Measurements from ENCODE around the gene MSLN. TPM values are rescaled to one million over a fixed set of nuclear protein-coding genes. Genes with fewer than 3 reads are reported as not detected.

MSLN gene
- polyA plus RNA-seq, 1 of the 3 experiments (the other 2 are of a cell fraction), result 0.02 TPM

DNA sequence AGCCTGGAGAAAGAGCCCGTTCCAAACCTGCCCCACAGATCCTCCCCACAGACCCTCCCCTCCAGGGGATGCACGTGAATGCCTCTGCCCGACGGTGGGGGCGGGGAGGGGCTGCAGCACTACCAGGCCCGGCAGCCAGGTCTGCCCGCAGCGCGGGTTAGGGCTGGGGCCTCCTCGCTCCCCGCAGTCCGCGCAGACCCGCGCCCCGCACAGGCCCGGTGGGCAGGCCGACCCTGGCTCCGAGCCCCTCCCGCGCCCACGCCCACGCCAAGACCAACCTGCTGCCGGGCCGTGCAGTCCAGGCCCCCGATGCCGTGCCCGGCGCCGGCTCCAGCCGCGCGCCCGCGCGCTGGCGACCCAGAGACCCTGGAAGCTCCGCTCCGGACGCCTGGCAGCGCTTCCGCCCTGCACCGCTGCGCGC lies 27.5 kb downstream of the MSLN start, which contains the start of gene RPUSD1:
Gene RPUSD1, minus strand, starts transcription at position 404 of the 421 bp plus-strand sequence. CDS start 644 bp downstream, outside the sequence.
- Histone ChIP-seq H3K9ac (peak within 1 kb of the TSS; percentile 83), H3K36me3 (replicated peaks in 1 of 2; ENCODE audit: control insufficient read depth in 1 of 2, insufficient read depth in 2 of 2, low read length in 1 of 2) (peaks cover 0 to 16% of the 10 kb centered on the region in 2 experiments), H3K4me2 (peak within 1 kb of the TSS; percentile 100)

DNA sequence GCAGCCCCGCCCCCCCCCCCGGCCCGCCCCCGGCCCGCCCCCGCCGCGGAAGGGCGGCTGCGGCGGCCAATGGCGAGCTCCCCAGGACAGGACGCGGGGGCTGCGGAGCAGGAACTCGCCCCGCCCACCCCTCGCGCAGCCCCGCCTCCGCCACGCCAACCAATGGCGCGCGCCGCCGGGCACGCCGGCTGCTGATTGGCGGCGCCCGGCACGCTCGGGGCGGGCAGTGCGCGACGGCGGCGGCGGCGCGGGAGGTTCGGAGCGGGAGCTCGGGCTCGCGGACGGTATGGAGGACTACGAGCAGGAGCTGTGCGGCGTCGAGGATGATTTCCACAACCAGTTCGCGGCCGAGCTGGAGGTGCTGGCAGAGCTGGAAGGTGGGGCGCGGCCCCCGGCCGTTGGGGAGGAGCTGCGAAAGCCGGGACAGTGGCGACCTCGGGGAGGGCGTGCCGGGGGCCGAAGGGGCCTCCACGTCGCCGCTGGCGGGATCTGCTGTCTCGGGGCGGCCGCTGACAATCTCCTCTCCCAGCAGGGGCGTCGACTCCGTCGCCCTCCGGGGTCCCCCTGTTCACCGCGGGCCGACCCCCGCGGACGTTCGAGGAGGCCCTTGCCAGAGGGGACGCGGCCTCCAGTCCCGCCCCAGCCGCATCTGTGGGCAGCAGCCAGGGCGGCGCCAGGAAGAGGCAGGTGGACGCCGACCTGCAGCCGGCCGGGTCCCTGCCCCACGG lies 28.0 kb downstream of the MSLN start, which contains the start of gene CHTF18:
Gene CHTF18, plus strand, starts transcription at position 222 of the 728 bp plus-strand sequence. Its CDS starts 65 bp downstream, at position 287.
- peaks cover 0 to 16% of the 10 kb centered on the region in 2 experiments for H3K36me3 ChIP-seq (replicated peaks in 1 of 2; ENCODE audit: control insufficient read depth in 1 of 2, insufficient read depth in 2 of 2, low read length in 1 of 2)
- WGBS (ENCODE audit: low lambda C conversion rate), result 0% methylated on average over 26 of the region's 97 CpGs
- H3K27me3 ChIP-seq (ENCODE audit: insufficient read depth), result no peaks in the 10 kb centered on the region
- H3K9ac ChIP-seq, result peak within 1 kb of the TSS; percentile 83
- POLR2A ChIA-PET, result interaction anchor here (0.6 to 2.2 kb wide), 6 partner anchors 11 to 430 kb away, joined by 3 to 18 read pairs (median 4); partner anchors contain the start of genes ANTKMT, CIAO3 and GNG13
- no peaks in the 10 kb centered on the region for H3K9me2 ChIP-seq
- DNase-seq, result peak; percentile 100
- peak within 1 kb of the TSS; percentile 84 to 91 for H3K4me3 ChIP-seq (ENCODE audit: low read depth in 2 of 2, low read length in 1 of 2)
- peaks cover 0 to 19% of the 10 kb centered on the region in 2 experiments; a peak in 1 of 4 replicates for H3K4me1 ChIP-seq (ENCODE audit: control insufficient read depth in 1 of 2, insufficient read depth in 2 of 2, low read depth in 1 of 2, low read length in 1 of 2)
- peaks cover 31% of the 10 kb centered on the region for H3K79me2 ChIP-seq (ENCODE audit: insufficient read depth)
- no peaks in the 10 kb centered on the region for H3F3A ChIP-seq (replicated peaks; ENCODE audit: insufficient read depth)
- no peaks in the 10 kb centered on the region for H3K9me3 ChIP-seq
- H2AFZ ChIP-seq (ENCODE audit: low read depth), result peak within 1 kb of the TSS; percentile 83
- peak within 1 kb of the TSS; percentile 100 for H3K4me2 ChIP-seq
- H3K27ac ChIP-seq (ENCODE audit: low read depth in 2 of 2, low read length in 1 of 2), result peak within 1 kb of the TSS in 1 of 2 experiments; percentile 76; a peak in 2 of 4 replicates
- peaks cover 23% of the 10 kb centered on the region; the same call in 1 of the 2 replicates for H4K20me1 ChIP-seq (ENCODE audit: insufficient read depth)
- CTCF ChIA-PET, result interaction anchor here (0.9 to 8.9 kb wide), 2 partner anchors 74 to 78 kb away, joined by 3 to 127 read pairs; partner anchors contain the start of gene METRN
- no peak for TF ChIP-seq RXRA (IDR thresholded peaks at IDR 0.05; ENCODE audit: borderline replicate concordance, low read depth)
- TF ChIP-seq NFIC (IDR thresholded peaks at IDR 0.05; ENCODE audit: borderline replicate concordance), result no peak
- no peak for TF ChIP-seq POLR2AphosphoS5 (IDR thresholded peaks at IDR 0.05; ENCODE audit: low read depth, low read length)
- no peak for TF ChIP-seq YY1 (IDR thresholded peaks at IDR 0.05; ENCODE audit: low read depth)
- TF ChIP-seq TAF1 (IDR thresholded peaks at IDR 0.05; ENCODE audit: borderline replicate concordance, low read depth, low read length), result no peak
- peak; percentile 91 for TF ChIP-seq PBX3 (IDR thresholded peaks at IDR 0.05)
- no peak for TF ChIP-seq EP300 (IDR thresholded peaks at IDR 0.05; ENCODE audit: borderline replicate concordance in 1 of 2, low read depth in 1 of 2, low read length in 1 of 2)
- TF ChIP-seq RAD21 (IDR thresholded peaks at IDR 0.05; ENCODE audit: low read length), result no peak
- peak; percentile 57; the same call in 1 of the 2 replicates for TF ChIP-seq GABPA (IDR thresholded peaks at IDR 0.05; ENCODE audit: low read depth)
- TF ChIP-seq, protein P1, sequence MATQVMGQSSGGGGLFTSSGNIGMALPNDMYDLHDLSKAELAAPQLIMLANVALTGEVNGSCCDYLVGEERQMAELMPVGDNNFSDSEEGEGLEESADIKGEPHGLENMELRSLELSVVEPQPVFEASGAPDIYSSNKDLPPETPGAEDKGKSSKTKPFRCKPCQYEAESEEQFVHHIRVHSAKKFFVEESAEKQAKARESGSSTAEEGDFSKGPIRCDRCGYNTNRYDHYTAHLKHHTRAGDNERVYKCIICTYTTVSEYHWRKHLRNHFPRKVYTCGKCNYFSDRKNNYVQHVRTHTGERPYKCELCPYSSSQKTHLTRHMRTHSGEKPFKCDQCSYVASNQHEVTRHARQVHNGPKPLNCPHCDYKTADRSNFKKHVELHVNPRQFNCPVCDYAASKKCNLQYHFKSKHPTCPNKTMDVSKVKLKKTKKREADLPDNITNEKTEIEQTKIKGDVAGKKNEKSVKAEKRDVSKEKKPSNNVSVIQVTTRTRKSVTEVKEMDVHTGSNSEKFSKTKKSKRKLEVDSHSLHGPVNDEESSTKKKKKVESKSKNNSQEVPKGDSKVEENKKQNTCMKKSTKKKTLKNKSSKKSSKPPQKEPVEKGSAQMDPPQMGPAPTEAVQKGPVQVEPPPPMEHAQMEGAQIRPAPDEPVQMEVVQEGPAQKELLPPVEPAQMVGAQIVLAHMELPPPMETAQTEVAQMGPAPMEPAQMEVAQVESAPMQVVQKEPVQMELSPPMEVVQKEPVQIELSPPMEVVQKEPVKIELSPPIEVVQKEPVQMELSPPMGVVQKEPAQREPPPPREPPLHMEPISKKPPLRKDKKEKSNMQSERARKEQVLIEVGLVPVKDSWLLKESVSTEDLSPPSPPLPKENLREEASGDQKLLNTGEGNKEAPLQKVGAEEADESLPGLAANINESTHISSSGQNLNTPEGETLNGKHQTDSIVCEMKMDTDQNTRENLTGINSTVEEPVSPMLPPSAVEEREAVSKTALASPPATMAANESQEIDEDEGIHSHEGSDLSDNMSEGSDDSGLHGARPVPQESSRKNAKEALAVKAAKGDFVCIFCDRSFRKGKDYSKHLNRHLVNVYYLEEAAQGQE (IDR thresholded peaks at IDR 0.05; ENCODE audit: low read depth, low read length), result no peak
- TF ChIP-seq USF2 (IDR thresholded peaks at IDR 0.05; ENCODE audit: borderline replicate concordance, low read depth, low read length), result no peak
- TF ChIP-seq EZH2phosphoT487 (IDR thresholded peaks at IDR 0.05; ENCODE audit: borderline replicate concordance, low read depth), result no peak
- no peak for TF ChIP-seq TCF12 (IDR thresholded peaks at IDR 0.05)
- TF ChIP-seq ELF1 (IDR thresholded peaks at IDR 0.05), result no peak
- TF ChIP-seq JUND (IDR thresholded peaks at IDR 0.05), result no peak

More for the DNA sequence above, 27.5 kb downstream of the MSLN start, which contains the start of gene RPUSD1:
- DNase-seq, result no peak
- Histone ChIP-seq H3K9me2 (no peaks in the 10 kb centered on the region), H3K27ac (ENCODE audit: low read depth in 2 of 2, low read length in 1 of 2) (peak within 1 kb of the TSS in 1 of 2 experiments; percentile 76; a peak in 2 of 4 replicates), H3F3A (replicated peaks; ENCODE audit: insufficient read depth) (no peaks in the 10 kb centered on the region), H3K27me3 (ENCODE audit: insufficient read depth) (0 out of 2 replicates have a peak, but pooled peaks cover 3% of the 10 kb centered on the region), H3K4me1 (ENCODE audit: control insufficient read depth in 1 of 2, insufficient read depth in 2 of 2, low read depth in 1 of 2, low read length in 1 of 2) (peaks cover 0 to 23% of the 10 kb centered on the region in 2 experiments; a peak in 1 of 4 replicates), H4K20me1 (ENCODE audit: insufficient read depth) (peaks cover 23% of the 10 kb centered on the region; the same call in 1 of the 2 replicates), H3K4me3 (ENCODE audit: low read depth in 2 of 2, low read length in 1 of 2) (peak within 1 kb of the TSS; percentile 84 to 91), H3K9me3 (no peaks in the 10 kb centered on the region), H2AFZ (ENCODE audit: low read depth) (peak within 1 kb of the TSS; percentile 83), H3K79me2 (ENCODE audit: insufficient read depth) (peaks cover 31% of the 10 kb centered on the region)
- ChIA-PET POLR2A (interaction anchor here (0.9 to 2.2 kb wide), 4 partner anchors 47 to 431 kb away, joined by 3 to 18 read pairs (median 4); partner anchors contain the start of genes ANTKMT and CIAO3), CTCF (interaction anchor here (0.9 to 8.9 kb wide), 3 partner anchors 73 to 78 kb away, joined by 3 to 127 read pairs (median 41); partner anchors contain the start of gene METRN)
- WGBS (ENCODE audit: low lambda C conversion rate), result 7% methylated on average over 6 of the region's 45 CpGs
- TF ChIP-seq IRF3 (IDR thresholded peaks at IDR 0.05; ENCODE audit: low read depth, low read length), result no peak
- peak; percentile 67; the same call in 1 of the 2 replicates for TF ChIP-seq POLR2AphosphoS5 (IDR thresholded peaks at IDR 0.05; ENCODE audit: low read depth, low read length)
